HEK293 (cell line): ENCODE measurements around the gene KLHDC9.

Experiments
- CTCF ChIA-PET: fragments of 350-600 bp; formaldehyde crosslinking; extraction: SDS; loops from one replicate; lab custom pipeline; 2021; ENCODE audit warnings: antibody characterized with exemption; lab: Yijun Ruan, JAX
- POLR2A ChIA-PET: fragments of 300-600 bp; formaldehyde crosslinking; extraction: SDS; loops from one replicate; lab custom pipeline; 2020; ENCODE audit warnings: antibody characterized with exemption, inconsistent platforms; lab: Yijun Ruan, JAX
- H3K27ac ChIP-seq: fragments of 200-500 bp; sonication (Bioruptor generic); 2 replicates; pipeline ENCODE4 v1.5.1; 2014; ENCODE audit warnings: low read depth, low read length, control low read depth, inconsistent platforms; ENCODE audit errors: extremely low read depth
- H3K36me3 ChIP-seq, 2 experiments: fragments of 200-500 bp in 1 of 2; sonication (Bioruptor generic) in 1 of 2; 1 replicate in 1 of 2; 2 replicates in 1 of 2; pipeline ENCODE4 v1.5.1; 2014 to 2017; ENCODE audit warnings: inconsistent platforms in 2 of 2, low read length in 2 of 2; ENCODE audit not compliant: control insufficient read depth in 2 of 2, insufficient read depth in 1 of 2
- H3K4me1 ChIP-seq: fragments of 200-500 bp; sonication (Bioruptor generic); 2 replicates; pipeline ENCODE4 v1.5.1; 2014; ENCODE audit warnings: mild to moderate bottlenecking, low read length, inconsistent platforms; ENCODE audit not compliant: control insufficient read depth, insufficient read depth
- H3K4me3 ChIP-seq: 2 replicates; pipeline ENCODE4 v1.5.1; 2011; ENCODE audit warnings: low read depth, mild to moderate bottlenecking, control low read depth, low read length, moderate library complexity
- H3K9me3 ChIP-seq: fragments of 200-500 bp; sonication (Bioruptor generic); 2 replicates; pipeline ENCODE4 v1.5.1; 2014; ENCODE audit warnings: low read depth, low read length, inconsistent platforms; ENCODE audit not compliant: control insufficient read depth, insufficient read depth
- BCL6B ChIP-seq: fragments of 450-650 bp; formaldehyde crosslinking; IDR thresholded peaks from 2 replicates; pipeline ENCODE4 v1.5.1; 2017; ENCODE audit warnings: missing biosample characterization, missing genetic modification characterization
- ZNF221 ChIP-seq: fragments of 450-650 bp; formaldehyde crosslinking; IDR thresholded peaks from 2 replicates; pipeline ENCODE4 v1.5.1; 2017; ENCODE audit warnings: missing biosample characterization, missing genetic modification characterization, borderline replicate concordance
- ZNF426 ChIP-seq: fragments of 450-650 bp; formaldehyde crosslinking; IDR thresholded peaks from 2 replicates; pipeline ENCODE4 v1.5.1; 2017; ENCODE audit warnings: missing biosample characterization, missing genetic modification characterization, mild to moderate bottlenecking, inconsistent platforms, moderate library complexity
- ZNF555 ChIP-seq: fragments of 450-650 bp; formaldehyde crosslinking; conservative IDR thresholded peaks from 2 replicates; pipeline ENCODE4 v1.5.1; 2017; ENCODE audit warnings: missing biosample characterization, mild to moderate bottlenecking, missing genetic modification characterization, inconsistent platforms
- ZNF623 ChIP-seq: fragments of 450-650 bp; formaldehyde crosslinking; IDR thresholded peaks from 2 replicates; pipeline ENCODE4 v1.5.1; 2016; ENCODE audit warnings: missing biosample characterization, missing genetic modification characterization
- TF ChIP-seq, protein P1 (sequence below): fragments of 450-650 bp; formaldehyde crosslinking; IDR thresholded peaks from 2 replicates; pipeline ENCODE4 v1.5.1; 2016; ENCODE audit warnings: missing biosample characterization, missing genetic modification characterization
- TF ChIP-seq, protein P2 (sequence below): fragments of 450-650 bp; formaldehyde crosslinking; IDR thresholded peaks from 2 replicates; pipeline ENCODE4 v1.5.1; 2016; ENCODE audit warnings: missing biosample characterization, missing genetic modification characterization, borderline replicate concordance
- TF ChIP-seq, protein P3 (sequence below): fragments of 450-650 bp; formaldehyde crosslinking; IDR thresholded peaks from 2 replicates; pipeline ENCODE4 v1.5.1; 2016; ENCODE audit warnings: missing biosample characterization, missing genetic modification characterization

KLHDC9 gene

DNA sequence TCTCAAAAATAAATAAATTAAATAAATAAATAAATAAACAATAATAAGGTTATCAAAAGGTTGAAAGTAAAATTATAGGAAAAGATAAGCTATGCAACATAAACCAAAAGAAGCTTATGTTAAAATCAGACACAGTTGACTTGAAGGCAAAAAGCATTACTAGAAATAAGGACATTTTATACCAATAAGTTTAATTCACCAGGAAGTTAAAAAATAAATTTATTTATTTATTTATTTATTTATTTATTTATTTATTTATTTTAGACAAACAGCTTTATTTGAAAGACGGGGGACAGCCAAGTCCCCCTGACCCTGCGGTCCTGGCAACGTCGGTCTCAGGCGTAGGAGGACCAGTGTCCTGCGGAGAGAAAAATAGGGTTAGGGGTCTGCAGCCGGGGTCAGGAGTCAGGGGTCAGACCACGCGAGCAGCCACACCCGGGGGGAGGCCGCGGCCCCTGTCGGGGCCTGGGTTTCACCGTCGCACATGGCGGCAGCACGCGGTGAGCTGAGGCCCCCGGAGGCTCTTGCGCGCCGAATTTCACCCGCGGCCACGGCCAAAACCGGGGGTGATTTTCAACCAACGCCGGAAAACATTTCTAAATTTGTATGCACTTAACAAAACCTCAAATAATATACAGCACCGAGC lies 42.7 kb downstream of the KLHDC9 start (continued):
- TF ChIP-seq, protein P1, sequence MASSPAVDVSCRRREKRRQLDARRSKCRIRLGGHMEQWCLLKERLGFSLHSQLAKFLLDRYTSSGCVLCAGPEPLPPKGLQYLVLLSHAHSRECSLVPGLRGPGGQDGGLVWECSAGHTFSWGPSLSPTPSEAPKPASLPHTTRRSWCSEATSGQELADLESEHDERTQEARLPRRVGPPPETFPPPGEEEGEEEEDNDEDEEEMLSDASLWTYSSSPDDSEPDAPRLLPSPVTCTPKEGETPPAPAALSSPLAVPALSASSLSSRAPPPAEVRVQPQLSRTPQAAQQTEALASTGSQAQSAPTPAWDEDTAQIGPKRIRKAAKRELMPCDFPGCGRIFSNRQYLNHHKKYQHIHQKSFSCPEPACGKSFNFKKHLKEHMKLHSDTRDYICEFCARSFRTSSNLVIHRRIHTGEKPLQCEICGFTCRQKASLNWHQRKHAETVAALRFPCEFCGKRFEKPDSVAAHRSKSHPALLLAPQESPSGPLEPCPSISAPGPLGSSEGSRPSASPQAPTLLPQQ (tag by site-specific recombination) = no peak
- no peak for TF ChIP-seq ZNF555 (tag by site-specific recombination)
- TF ChIP-seq, protein P2, sequence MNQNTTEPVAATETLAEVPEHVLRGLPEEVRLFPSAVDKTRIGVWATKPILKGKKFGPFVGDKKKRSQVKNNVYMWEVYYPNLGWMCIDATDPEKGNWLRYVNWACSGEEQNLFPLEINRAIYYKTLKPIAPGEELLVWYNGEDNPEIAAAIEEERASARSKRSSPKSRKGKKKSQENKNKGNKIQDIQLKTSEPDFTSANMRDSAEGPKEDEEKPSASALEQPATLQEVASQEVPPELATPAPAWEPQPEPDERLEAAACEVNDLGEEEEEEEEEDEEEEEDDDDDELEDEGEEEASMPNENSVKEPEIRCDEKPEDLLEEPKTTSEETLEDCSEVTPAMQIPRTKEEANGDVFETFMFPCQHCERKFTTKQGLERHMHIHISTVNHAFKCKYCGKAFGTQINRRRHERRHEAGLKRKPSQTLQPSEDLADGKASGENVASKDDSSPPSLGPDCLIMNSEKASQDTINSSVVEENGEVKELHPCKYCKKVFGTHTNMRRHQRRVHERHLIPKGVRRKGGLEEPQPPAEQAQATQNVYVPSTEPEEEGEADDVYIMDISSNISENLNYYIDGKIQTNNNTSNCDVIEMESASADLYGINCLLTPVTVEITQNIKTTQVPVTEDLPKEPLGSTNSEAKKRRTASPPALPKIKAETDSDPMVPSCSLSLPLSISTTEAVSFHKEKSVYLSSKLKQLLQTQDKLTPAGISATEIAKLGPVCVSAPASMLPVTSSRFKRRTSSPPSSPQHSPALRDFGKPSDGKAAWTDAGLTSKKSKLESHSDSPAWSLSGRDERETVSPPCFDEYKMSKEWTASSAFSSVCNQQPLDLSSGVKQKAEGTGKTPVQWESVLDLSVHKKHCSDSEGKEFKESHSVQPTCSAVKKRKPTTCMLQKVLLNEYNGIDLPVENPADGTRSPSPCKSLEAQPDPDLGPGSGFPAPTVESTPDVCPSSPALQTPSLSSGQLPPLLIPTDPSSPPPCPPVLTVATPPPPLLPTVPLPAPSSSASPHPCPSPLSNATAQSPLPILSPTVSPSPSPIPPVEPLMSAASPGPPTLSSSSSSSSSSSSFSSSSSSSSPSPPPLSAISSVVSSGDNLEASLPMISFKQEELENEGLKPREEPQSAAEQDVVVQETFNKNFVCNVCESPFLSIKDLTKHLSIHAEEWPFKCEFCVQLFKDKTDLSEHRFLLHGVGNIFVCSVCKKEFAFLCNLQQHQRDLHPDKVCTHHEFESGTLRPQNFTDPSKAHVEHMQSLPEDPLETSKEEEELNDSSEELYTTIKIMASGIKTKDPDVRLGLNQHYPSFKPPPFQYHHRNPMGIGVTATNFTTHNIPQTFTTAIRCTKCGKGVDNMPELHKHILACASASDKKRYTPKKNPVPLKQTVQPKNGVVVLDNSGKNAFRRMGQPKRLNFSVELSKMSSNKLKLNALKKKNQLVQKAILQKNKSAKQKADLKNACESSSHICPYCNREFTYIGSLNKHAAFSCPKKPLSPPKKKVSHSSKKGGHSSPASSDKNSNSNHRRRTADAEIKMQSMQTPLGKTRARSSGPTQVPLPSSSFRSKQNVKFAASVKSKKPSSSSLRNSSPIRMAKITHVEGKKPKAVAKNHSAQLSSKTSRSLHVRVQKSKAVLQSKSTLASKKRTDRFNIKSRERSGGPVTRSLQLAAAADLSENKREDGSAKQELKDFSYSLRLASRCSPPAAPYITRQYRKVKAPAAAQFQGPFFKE = no peak
- peak; percentile 48 for TF ChIP-seq ZNF426 (tag by site-specific recombination)
- TF ChIP-seq ZNF623 (tag by site-specific recombination) = peak; percentile 11; the same call in 1 of the 2 replicates
- no peak for TF ChIP-seq ZNF221 (tag by site-specific recombination)

DNA sequence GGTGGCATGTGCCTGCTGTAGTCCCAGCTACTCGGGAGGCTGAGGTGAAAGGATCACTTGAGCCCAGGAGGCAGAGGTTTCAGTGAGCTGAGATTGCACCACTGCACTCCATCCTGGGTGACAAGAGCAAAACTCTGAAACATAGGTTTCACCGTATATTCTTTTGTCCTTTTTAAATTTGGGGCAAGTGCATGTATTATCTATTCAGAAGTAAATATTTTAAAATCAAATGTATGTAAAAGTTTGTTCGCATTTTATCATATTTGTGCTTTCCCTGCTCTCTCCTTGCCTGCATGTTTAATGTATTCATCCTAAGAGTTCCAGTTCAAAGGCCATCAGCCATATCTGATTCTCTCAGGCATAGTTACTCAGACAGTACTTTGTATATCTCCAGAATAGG lies 47.7 kb downstream of the KLHDC9 start:
- Histone ChIP-seq H3K9me3 (no peaks in the 10 kb centered on the region), H3K27ac (no peak overlapping the region), H3K36me3 (no peaks in the 10 kb centered on the region; a peak in 1 of 3 replicates), H3K4me1 (no peaks in the 10 kb centered on the region), H3K4me3 (no peak overlapping the region)
- POLR2A ChIA-PET = no interaction called here
- TF ChIP-seq, protein P3, sequence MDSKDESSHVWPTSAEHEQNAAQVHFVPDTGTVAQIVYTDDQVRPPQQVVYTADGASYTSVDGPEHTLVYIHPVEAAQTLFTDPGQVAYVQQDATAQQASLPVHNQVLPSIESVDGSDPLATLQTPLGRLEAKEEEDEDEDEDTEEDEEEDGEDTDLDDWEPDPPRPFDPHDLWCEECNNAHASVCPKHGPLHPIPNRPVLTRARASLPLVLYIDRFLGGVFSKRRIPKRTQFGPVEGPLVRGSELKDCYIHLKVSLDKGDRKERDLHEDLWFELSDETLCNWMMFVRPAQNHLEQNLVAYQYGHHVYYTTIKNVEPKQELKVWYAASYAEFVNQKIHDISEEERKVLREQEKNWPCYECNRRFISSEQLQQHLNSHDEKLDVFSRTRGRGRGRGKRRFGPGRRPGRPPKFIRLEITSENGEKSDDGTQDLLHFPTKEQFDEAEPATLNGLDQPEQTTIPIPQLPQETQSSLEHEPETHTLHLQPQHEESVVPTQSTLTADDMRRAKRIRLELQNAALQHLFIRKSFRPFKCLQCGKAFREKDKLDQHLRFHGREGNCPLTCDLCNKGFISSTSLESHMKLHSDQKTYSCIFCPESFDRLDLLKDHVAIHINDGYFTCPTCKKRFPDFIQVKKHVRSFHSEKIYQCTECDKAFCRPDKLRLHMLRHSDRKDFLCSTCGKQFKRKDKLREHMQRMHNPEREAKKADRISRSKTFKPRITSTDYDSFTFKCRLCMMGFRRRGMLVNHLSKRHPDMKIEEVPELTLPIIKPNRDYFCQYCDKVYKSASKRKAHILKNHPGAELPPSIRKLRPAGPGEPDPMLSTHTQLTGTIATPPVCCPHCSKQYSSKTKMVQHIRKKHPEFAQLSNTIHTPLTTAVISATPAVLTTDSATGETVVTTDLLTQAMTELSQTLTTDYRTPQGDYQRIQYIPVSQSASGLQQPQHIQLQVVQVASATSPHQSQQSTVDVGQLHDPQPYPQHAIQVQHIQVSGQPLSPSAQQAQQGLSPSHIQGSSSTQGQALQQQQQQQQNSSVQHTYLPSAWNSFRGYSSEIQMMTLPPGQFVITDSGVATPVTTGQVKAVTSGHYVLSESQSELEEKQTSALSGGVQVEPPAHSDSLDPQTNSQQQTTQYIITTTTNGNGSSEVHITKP (tag by site-specific recombination) = peak; percentile 76
- TF ChIP-seq BCL6B (tag by site-specific recombination) = no peak
- CTCF ChIA-PET = no interaction called here
